MV-4-11 (cell line): Measurements from ENCODE around the gene ORC4.
A peak's percentile ranks its signal among the peaks of the same experiment; 100 is the strongest.

Source experiments
- DNase-seq: peaks from one replicate; lab custom pipeline; 2025; lab: John Stamatoyannopoulos, UW

The ORC4 gene

DNA sequence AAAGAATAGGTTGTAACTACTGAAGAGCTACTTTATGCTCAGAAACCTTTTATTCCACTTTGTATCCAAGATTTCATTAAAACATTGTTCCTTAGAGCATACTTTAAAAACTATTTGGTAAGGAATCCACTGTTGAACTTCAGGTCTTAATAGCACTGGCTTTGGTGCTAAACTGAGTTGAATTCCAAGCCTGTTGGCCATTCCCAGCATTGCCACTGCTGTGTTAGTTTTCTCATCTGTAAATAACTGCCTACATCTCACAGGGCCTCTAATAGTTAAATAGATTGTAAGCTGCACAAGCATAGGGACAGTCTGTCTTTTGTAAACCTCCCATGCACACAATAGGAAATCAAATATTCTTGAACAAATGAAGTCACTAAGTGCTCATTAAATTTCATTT lies 86.6 kb downstream of the ORC4 start:
- DNase-seq: no peak

DNA sequence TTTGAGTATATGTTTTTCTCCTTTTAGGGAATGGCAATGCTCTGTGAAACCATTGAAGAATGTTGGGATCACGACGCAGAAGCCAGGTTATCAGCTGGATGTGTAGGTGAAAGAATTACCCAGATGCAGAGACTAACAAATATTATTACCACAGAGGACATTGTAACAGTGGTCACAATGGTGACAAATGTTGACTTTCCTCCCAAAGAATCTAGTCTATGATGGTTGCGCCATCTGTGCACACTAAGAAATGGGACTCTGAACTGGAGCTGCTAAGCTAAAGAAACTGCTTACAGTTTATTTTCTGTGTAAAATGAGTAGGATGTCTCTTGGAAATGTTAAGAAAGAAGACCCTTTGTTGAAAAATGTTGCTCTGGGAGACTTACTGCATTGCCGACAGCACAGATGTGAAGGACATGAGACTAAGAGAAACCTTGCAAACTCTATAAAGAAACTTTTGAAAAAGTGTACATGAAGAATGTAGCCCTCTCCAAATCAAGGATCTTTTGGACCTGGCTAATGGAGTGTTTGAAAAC lies 93.4 kb downstream of the ORC4 start:
- no peak for DNase-seq

DNA sequence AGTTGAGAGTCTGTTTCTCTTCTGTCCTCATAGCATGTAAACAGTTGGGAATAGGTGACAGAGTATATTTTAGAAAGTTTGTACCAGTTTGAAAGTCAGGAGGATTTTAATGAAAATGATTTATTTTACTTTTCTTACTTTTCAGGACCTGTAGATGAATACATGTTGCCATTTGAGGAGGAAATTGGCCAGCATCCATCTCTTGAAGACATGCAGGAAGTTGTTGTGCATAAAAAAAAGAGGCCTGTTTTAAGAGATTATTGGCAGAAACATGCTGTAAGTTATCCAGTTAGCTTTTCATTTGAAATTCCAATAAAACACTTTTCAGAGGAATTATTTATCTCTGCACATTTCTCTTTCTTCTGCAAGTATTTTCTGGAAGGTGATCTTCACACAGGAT lies 94.7 kb downstream of the ORC4 start:
- DNase-seq: no peak

DNA sequence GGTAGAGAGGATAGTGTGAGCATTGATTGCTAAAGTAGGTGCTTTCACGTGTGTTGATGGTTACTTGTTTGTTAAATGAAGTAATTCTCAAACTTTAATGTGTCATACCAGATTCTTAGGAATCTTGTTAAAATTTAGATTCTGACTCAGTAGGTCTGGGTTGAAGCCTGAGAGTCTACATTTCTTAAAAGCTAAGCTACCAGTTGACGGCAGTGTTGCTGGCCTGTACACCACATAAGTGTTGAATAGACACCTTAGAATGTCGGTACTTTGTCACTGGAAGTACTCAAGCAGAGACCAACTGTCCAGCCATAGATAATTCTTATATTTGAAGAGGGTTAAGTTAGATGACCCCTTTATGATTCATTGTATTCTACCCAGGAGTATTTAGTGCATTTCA lies 95.9 kb downstream of the ORC4 start:
- no peak for DNase-seq

DNA sequence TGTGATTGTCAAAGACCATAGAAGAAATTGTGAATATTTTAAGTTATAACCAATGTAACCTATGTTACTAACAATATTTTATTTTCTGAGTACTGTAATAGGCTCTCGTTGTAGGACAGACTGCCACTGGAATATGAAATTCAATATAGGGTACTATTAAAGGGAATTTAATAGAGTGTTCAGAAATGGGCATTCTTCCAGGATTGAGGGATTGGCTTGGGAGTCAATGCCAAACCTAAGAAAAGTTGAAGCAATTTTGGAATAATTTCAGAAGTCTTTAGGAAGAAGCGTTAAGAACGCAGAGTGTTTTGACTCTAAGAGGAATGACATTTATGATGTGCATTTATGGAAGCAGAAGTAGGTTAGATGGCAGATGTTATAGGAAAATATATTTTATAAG lies 96.7 kb downstream of the ORC4 start:
- no peak for DNase-seq

DNA sequence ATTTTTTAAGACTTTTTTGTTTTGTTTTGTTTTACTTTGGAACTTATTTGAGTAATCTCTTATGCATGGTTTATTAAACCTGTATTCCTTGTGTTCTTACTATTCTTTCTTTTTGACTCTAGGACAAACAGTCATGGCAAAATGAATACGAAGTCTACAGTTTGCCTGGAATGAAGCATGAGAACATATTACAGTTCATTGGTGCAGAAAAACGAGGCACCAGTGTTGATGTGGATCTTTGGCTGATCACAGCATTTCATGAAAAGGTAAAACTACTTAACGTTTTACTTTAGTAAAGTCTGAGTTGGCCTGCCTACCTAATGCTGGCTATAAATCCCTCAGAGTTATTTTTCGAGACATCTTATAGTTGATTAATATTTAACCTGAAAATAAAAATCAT lies 103.4 kb downstream of the ORC4 start:
- no peak for DNase-seq

DNA sequence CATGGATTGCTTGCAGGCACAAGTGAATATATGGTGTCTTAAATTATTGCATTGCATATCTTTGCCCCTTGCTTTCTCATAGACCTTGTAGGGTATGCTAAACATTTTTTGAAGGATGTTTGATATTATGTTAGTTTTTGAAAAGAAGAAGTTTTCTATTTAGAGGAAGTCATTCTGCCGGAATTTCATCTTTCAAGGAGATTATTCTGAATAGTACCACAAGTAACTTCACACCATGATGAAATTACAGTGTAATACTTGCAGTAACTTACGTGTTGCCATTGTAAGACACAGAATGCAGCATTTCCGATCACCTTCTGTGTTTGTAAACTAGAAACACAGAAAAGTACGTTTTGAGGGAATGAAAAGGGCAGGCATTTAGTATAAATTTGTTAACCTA lies 103.8 kb downstream of the ORC4 start:
- peak; percentile 41 for DNase-seq

DNA sequence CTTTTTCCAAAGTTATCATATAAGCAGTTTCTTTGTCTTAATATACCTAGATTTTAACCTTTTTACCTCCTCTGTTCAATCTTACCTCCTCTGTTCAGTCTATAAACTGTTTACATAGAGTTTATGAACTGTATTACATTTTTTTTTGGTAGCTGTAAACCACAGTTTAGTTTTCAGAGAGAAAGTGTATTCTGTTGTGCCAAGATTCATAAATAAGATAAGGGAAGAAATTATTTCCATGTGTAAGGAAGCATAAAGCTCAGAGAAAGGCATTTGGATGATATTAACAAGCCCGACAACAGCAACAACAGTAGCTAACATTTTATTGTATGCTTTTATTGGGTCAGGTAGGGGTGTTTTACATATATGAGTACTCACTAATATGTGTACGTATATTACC lies 104.5 kb downstream of the ORC4 start:
- no peak for DNase-seq

DNA sequence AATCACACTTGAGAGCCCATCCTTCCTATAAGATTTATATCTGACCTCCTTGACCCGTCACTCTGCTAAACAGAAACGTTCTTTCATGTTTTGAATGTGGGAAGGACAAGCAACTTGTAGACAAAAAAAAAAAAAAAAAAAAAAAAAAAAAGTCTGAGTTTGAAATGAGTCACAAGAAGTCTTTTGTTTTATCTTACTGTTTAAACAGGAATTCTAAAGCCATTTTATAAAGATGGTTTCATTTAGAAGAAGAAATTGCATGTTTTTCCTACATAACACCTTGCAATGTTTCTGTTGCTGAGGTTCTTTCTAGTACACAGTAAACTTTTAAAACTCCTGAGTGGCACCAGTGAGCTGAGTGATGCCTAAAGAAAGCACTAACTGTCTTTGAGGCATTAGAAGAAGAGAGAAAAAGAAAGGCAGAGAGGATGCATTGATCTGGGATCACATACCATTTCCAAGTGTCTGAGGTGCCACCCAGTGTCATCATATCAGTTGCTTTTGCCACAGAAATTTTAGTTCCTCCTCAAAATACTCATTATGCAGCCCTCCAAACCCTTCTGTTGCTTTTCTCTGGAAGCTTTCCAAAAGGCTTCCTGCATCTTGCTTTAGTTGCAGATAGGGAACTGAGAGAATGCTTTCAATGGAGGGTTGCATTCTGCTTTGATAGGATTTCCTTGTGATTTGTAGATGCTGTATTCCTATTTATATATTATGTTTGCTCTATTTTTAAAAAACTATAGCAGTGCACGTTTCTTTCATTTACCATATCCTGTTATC lies 106.6 kb downstream of the ORC4 start:
- peak; percentile 88 for DNase-seq

DNA sequence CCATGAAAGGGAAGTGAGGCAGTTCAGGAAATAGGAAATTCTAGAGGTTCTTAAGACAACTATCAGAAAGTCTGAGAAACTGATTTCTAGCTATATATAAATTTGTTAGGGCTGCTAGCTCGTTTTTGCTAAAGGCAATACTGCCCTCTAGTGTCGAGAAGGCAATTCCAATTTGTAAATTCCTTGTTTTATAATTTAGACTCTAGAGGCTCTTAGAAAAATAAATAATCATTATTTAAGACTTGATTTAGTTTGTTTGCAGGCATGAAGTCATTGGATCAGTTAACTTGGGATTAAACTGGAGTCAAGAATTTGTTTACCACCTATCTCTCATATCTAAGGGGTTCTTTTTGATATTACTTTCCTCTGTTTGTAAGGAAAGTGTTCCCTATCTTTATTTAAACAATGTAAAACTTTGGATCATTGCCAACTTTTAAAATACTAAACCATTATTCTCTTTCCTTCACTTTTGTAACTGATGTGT lies 109.5 kb downstream of the ORC4 start:
- DNase-seq: peak; percentile 37

DNA sequence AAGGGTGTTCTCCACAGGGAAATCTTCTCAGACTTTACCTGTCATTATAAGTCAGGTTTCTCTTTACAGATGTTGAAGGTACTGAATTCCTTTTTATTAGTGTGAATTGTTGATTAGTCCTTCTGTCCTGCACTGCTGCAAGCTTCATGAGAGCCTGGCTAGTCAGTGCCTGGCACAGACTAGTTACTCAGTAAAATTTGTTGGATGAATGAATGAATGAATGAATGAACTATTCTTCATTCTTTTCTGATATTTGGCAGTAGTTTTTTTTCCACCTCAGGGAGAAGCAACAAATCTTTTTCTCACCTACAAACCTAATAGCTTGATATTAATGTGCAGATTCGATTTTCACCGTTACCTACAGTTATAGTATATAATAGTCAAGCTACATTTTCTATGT lies 111.4 kb downstream of the ORC4 start:
- DNase-seq: no peak

DNA sequence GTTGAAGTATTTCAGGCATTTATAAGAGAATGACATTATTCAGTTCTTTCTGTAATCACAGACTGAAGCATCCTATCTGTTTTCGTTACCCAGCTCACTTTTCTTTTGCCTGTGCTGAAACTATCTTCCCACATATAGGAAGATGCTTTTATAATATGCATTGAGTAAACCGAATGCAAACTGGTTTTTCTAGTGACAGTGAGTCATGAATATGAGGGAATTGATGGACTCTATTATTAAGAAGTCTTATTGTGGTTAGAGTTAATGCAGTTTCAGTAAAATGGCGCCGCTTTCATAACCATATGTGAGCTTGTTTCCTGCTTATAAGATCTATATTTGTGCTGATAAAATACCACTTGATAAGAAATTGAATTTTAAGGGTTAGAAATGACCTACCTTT lies 116.5 kb downstream of the ORC4 start:
- no peak for DNase-seq

DNA sequence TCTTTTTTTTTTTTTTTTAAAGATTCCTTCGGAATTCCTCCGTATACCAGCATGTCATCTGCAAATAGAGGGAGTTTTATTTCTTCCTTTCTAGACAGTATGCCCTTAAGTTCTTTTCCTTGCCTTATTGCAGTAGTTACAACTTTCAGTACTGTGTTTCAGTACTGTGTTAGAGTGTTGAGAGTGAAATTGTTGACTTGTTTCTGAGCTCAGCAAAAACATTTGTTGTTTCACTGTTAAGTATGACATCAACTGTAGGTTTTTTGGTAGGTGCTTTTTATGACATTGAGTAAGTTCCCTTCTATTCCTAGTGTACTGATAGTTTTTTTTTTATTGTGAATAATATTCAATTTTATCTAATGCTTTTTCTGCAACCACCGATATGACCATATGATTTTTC lies 131.9 kb downstream of the ORC4 start:
- no peak for DNase-seq

DNA sequence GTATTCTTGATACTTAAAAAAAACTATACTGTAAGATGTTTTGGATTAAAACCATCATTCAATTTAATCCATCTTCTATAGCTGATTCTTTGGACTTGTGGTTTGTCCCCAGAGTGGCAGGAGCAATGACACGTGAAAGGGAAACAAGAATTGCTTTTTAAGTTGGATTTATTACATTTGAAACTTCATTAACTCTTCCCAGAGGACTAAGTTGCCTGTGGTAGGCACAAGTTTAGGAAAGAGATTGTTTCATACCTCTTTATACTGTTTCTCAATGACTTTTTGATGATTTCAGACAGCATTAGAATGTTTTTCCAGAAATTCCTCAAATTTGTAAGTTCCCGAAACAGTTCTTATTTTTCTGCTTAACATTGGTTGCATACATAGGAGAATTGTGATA lies 134.4 kb downstream of the ORC4 start:
- DNase-seq: no peak

DNA sequence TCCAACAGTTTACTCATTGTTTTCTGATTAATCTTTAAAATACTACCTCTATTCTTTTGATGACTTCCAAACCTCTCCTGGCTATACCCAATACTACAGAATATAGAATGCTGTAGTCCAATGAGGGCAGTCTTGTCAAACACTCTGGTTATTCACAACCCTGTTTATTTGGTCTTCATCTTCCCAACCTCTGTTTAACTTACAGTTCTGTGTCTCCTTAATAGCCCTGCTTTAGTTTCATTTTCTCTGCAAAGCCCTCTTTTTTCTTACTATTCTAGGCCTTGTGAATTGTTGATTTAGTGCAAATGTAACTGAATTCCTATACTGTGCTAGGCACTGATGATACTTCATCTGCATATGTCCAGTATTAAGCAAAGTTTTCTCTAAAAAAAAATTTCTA lies 135.7 kb downstream of the ORC4 start:
- DNase-seq: no peak

DNA sequence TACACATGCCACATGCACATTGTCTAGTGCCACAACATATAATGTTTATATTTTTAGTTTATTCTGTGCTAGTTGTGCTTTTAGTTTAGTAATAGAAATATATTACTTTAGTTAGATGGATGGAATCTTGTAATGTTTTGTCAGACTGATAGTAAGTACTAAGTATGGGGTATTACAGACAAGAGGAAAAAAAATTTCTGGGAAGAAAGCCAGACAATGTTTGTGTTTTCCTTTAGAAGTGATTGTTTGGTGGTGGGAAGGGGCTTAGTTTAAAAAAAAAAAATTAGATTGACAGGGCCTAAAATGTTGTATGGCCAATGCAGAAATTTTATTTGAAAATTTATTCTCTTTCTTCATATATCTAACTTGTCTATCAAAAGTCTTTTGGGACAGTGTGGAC lies 137.9 kb downstream of the ORC4 start:
- no peak for DNase-seq
